ENCODE data around the gene DAGLA. TPM values are rescaled to one million over a fixed set of nuclear protein-coding genes. Genes with fewer than 3 reads are reported as not detected.

Gene DAGLA
- total RNA-seq, 1 donor from 2014 or later = 4.8 TPM

DNA sequence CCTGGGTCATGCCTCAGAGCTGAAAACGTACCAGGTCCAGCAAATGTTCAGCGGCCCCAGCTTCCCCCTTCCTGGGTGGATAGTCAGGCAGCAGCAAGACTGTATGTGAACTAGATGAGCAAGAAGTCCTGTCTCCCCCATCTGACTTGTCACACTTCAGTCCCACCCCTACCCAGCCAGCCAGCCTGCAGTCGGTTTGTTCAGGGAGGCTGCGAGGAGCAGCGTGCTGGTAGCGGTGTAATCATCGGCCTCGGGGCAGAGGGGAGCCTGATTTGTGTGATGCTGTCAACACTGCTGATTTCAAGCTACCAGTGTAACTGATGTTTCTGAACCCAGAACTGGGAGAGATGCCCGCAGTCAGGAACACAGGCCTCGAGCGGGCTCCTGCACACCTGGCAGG is 102.7 kb downstream of the DAGLA start:
- H3K4me1 Mint-ChIP-seq (ENCODE audit: low read depth) = peaks cover 20% of the 10 kb centered on the region
- H3K36me3 Mint-ChIP-seq (ENCODE audit: low read depth) = peaks cover 6% of the 10 kb centered on the region
- H3K27ac Mint-ChIP-seq (ENCODE audit: unreplicated experiment) = no peak overlapping the region
- no peaks in the 10 kb centered on the region for H3K9me3 Mint-ChIP-seq (ENCODE audit: low read depth)
- DNase-seq (ENCODE audit: low spot score) = no peak
- TF ChIP-seq, protein P1, sequence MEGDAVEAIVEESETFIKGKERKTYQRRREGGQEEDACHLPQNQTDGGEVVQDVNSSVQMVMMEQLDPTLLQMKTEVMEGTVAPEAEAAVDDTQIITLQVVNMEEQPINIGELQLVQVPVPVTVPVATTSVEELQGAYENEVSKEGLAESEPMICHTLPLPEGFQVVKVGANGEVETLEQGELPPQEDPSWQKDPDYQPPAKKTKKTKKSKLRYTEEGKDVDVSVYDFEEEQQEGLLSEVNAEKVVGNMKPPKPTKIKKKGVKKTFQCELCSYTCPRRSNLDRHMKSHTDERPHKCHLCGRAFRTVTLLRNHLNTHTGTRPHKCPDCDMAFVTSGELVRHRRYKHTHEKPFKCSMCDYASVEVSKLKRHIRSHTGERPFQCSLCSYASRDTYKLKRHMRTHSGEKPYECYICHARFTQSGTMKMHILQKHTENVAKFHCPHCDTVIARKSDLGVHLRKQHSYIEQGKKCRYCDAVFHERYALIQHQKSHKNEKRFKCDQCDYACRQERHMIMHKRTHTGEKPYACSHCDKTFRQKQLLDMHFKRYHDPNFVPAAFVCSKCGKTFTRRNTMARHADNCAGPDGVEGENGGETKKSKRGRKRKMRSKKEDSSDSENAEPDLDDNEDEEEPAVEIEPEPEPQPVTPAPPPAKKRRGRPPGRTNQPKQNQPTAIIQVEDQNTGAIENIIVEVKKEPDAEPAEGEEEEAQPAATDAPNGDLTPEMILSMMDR (IDR thresholded peaks at IDR 0.05) = no peak
- H3K4me3 Mint-ChIP-seq (ENCODE audit: unreplicated experiment) = no peak overlapping the region
- H3K27me3 Mint-ChIP-seq (ENCODE audit: low read depth) = no peaks in the 10 kb centered on the region

DNA sequence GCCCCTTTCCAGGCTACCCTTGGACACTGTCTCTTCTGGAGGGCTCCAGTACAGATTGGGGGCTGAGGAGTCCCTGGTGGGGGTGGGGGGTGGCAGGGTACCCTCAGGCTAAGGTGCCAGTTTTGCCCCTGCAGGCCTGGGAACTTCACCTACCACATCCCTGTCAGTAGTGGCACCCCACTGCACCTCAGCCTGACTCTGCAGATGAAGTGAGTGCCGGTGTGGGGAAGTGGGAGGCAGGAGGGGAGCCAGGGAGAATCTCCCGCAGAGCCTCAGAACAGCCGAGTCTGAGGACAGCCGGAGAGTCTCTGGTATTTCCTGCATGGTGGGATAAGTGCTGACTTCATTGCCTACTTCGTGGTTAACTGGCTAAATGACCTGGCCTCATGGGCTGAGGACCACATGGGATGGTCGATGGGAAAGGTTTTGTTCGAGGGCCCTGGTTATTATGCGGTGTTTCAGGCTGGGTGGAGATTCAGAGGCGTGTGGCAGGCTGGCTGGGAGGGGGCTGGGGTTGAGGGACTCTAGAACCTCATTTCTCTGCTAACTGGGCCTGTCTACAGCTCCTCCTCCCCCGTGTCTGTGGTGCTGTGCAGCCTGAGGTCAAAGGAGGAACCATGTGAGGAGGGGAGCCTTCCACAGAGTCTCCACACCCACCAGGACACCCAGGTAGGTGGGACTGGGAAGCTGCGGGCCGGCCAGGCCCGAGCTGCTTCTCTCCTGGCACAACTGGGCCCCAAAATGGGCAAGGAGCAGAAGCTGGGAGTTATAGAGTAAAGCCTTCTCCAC is 103.7 kb downstream of the DAGLA start:
- peaks cover 20% of the 10 kb centered on the region for H3K4me1 Mint-ChIP-seq (ENCODE audit: low read depth)
- TF ChIP-seq, protein P1 (IDR thresholded peaks at IDR 0.05) = no peak
- no peaks in the 10 kb centered on the region for H3K9me3 Mint-ChIP-seq (ENCODE audit: low read depth)
- no peaks in the 10 kb centered on the region for H3K27me3 Mint-ChIP-seq (ENCODE audit: low read depth)
- no peak overlapping the region for H3K4me3 Mint-ChIP-seq (ENCODE audit: unreplicated experiment)
- H3K27ac Mint-ChIP-seq (ENCODE audit: unreplicated experiment) = peak overlapping the region; percentile 72
- H3K36me3 Mint-ChIP-seq (ENCODE audit: low read depth) = peaks cover 8% of the 10 kb centered on the region
- DNase-seq (ENCODE audit: low spot score) = no peak

GRCh38 chr11:61784506-61784805 is 104.3 kb downstream of the DAGLA start:
- Mint-ChIP-seq H3K36me3 (ENCODE audit: low read depth) (peaks cover 10% of the 10 kb centered on the region), H3K27ac (ENCODE audit: unreplicated experiment) (peak overlapping the region; percentile 13), H3K4me3 (ENCODE audit: unreplicated experiment) (no peak overlapping the region), H3K9me3 (ENCODE audit: low read depth) (no peaks in the 10 kb centered on the region), H3K4me1 (ENCODE audit: low read depth) (peaks cover 20% of the 10 kb centered on the region), H3K27me3 (ENCODE audit: low read depth) (no peaks in the 10 kb centered on the region)
- no peak for DNase-seq (ENCODE audit: low spot score)
- TF ChIP-seq, protein P1 (IDR thresholded peaks at IDR 0.05) = no peak

GRCh38 chr11:61785837-61786402 is 105.7 kb downstream of the DAGLA start:
- Mint-ChIP-seq H3K36me3 (ENCODE audit: low read depth) (peaks cover 17% of the 10 kb centered on the region), H3K4me1 (ENCODE audit: low read depth) (peaks cover 20% of the 10 kb centered on the region), H3K9me3 (ENCODE audit: low read depth) (no peaks in the 10 kb centered on the region), H3K27me3 (ENCODE audit: low read depth) (no peaks in the 10 kb centered on the region), H3K27ac (ENCODE audit: unreplicated experiment) (no peak overlapping the region), H3K4me3 (ENCODE audit: unreplicated experiment) (no peak overlapping the region)
- TF ChIP-seq, protein P1 (IDR thresholded peaks at IDR 0.05) = no peak
- DNase-seq (ENCODE audit: low spot score) = peak; percentile 70

DNA sequence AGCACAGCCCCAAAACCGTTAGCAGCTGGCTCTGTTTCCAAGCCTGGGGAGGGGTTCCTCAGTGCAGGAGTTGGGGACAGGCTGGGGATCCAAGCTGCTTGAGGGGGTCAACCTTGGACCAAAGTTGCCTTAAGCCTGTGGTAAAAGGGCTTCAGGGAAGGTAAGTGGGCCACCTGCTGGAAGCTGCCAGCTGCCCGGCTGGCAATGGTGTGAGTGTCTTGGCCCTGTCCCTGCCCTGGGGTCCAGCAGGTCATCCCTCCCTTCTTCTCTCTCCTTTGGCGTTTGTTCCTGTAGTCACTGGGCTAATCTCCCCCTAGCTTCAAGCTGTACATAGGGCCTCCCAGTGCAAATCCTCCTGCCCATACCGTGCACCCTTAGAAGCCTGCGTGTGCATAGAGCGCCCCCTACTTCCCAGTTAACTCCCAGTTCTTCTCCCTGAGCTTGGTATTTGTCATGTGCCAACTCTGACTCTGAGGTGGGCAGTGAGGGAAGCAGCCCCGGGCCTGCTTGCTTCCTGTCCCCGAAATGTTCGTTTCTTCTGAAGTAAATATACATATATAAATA is 107.8 kb downstream of the DAGLA start:
- Mint-ChIP-seq H3K4me3 (ENCODE audit: unreplicated experiment) (no peak overlapping the region), H3K27me3 (ENCODE audit: low read depth) (no peaks in the 10 kb centered on the region), H3K27ac (ENCODE audit: unreplicated experiment) (no peak overlapping the region), H3K4me1 (ENCODE audit: low read depth) (peaks cover 25% of the 10 kb centered on the region), H3K9me3 (ENCODE audit: low read depth) (no peaks in the 10 kb centered on the region), H3K36me3 (ENCODE audit: low read depth) (peaks cover 17% of the 10 kb centered on the region)
- no peak for DNase-seq (ENCODE audit: low spot score)
- TF ChIP-seq, protein P1 (IDR thresholded peaks at IDR 0.05) = peak; percentile 73
